ENCODE data around the gene SLC8A1.

GRCh38 chr2:40270372-40270771, 181.5 kb downstream of the SLC8A1 start:
- no peak for TF ChIP-seq CTCF (IDR thresholded peaks at IDR 0.05; ENCODE audit: borderline replicate concordance, extremely low read depth, low read length, poor library complexity, severe bottlenecking)
- TF ChIP-seq EZH2 (IDR thresholded peaks at IDR 0.05; ENCODE audit: borderline replicate concordance, low read depth, low read length, severe bottlenecking) = no peak
